ENCODE data around the gene IGSF21. TPM values are rescaled to one million over a fixed set of nuclear protein-coding genes. Genes with fewer than 3 reads are reported as not detected.

The IGSF21 gene
- total RNA-seq: 2.6 TPM
- long read RNA-seq: 0 reads

DNA sequence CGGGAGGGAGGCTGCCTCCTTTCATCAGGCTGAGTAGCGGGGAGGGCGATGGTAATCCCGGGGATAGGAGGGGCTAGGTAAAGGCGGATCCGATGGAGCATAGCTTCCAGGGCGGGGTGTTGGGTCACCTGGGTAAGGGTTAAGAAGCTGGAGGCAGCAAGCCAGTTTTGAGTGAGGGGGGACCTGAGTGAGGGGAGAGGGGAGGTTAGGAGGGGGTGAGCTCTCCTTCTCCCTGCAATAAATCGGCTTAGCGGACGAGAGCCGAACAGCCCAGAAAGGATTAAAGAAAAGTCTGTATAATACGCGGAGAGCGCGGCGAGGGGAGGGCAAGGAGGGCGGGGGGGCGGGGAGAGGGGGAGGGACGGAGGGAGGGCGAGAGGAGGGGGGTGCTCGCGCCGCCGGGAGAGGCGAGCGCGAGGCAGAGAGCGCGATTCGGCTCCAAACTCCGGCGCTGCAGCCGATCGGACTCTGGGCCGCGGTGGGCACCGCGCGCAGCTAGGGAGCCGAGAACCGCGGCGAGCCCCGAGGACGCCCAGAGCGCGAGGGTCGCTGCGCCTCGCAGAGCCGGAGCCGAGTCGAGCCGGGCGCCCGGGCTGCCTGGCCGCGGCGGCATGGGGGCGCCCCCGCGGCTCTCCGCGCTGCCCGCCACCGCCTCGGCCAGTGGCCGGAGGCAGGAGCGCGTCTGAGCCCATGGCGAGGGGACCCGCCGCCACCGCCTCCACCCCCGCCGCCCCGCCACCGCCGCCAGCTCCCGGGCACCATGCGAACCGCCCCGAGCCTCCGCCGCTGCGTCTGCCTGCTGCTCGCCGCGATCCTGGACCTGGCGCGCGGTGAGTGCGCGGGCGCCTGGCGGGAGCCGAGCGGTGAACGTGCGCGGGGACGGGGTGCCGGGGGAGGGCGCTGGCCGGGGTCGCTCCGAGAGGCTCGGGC lies at the start of gene IGSF21:
IGSF21 (plus strand) TSS at position 430 of the 930 bp plus-strand sequence; CDS start at position 761, 331 bp downstream.
- no peak for DNase-seq (ENCODE audit: low spot score)

DNA sequence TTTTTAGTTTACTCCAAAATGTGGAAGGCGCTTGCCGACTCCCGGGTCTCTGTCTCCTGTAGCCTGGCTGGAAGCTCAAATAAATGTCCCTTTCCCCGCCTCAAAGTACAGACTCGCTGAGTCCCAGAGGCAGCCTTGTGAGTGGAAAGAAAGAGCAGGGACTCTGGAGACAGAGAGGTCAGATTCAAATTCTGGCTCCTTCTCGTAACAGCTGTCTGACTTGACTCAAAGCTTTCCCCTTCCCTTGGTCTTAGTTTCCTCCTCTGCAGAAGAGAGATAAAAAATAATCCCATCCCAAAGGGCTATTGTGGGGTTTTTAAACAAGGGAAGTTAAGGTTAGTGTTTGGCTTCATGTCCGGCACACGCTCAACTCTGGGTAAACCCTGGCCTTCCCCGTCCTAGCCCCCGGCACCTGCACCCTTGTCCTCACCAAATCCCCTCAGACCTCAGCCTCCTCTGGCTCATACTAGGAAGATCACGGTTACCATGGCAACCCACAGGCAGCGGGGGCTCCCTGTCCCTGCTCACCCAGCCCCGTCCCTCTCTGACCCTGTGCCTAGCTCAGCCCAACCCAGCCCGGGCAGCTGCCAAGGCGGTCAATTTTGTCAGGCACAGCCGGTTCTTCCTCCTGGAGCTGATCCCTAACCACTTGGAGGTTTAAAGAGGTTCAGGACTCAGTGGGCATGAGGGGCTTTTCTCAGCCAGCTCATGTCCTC lies 49.2 kb upstream of the IGSF21 start:
- no peak for DNase-seq (ENCODE audit: low spot score)

DNA sequence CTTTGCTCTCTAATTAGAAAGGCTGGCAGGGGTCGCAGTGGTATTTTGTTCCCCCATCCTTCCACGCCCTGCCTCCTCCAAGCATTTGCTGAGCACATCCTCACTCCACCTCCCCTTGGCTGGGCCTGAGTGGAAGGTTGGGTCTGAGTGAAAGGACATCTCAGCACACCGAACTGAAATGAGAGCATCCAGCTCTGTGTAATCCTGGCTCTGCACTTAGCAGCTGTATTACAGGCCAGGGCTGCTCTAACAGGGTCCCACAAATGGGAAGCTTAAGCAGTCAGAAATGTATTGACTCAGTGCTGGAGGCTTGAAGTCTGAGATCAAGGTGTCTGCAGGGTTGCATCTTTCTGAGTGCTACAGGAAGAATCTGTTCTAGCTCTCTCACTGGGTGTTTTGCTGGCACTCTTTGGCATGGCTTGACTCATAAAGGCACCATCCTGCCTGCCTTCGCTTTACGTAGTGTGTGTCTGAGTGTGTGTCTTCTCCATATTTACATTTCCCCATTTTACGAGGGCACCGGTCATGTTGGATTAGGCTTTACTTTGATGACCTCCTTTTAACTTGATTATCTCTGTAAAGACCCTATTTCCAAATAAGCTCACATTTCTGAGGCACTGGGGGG lies 48.5 kb upstream of the IGSF21 start:
- no peak for DNase-seq (ENCODE audit: low spot score)

DNA sequence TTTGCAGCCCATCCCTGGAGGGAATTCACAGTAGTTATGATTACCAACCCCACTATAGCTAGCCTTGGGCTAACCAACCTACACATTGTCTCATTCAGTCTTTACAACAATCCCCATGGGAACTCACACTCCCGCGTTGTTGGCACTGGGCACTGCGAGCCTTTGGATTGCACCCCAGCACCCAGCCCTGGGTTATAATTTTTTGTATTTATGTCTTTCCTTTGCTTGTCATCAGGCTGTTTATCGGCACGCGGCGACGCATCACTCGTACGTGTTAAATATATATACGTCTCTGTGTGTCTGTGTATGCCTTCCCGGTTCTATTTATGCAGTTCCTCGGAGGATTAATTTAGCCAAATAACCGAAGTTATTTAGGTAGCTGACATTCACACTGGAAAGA lies 47.2 kb upstream of the IGSF21 start:
- no peak for DNase-seq (ENCODE audit: low spot score)

- no peak for DNase-seq (ENCODE audit: low spot score)
Measured at GRCh38 chr1:18062185-18062584, 45.4 kb upstream of the IGSF21 start.

GRCh38 chr1:18064534-18064933 lies 43.1 kb upstream of the IGSF21 start:
- no peak for DNase-seq (ENCODE audit: low spot score)

DNA sequence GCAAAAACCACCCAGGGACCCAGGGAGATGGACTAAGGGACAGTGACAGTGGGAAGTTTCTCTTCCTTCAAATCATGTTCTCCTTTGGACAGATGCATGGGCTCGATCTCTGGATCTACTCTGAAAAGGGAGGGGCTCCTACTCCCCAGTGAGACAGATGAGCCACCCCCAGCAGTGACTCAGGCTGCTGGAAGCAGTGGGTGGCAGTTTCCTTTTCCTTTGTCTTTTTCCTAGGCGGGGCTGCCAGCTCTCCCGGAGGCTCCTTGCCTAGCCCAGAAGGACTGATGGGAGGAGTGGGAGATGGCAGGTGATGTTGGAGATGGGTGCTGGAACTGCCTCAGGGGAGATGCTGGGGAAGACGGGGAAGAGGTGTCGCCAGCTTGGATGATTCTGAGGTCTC lies 41.0 kb upstream of the IGSF21 start:
- no peak for DNase-seq (ENCODE audit: low spot score)

GRCh38 chr1:18069903-18070302 lies 37.7 kb upstream of the IGSF21 start:
- DNase-seq (ENCODE audit: low spot score): no peak

DNA sequence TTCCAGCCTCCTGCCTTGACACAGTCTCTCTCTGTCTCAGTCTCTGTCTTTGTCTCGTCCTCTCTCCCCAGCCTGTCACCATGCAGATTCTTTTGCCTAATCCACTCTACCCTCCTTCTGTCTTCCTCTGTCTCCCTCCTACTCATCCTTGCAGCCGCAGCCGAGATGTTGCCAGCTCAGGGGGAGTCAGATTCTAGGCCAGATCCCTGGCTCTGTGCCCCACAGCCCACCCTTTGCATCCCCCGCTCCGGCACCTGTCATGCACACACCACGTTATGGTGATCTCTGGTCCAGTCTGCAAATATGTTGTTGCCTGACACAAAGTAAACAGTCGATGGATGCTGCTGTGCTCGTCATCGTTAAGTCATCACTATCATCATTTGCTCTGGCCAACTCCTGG lies 35.5 kb upstream of the IGSF21 start:
- DNase-seq (ENCODE audit: low spot score): no peak

DNA sequence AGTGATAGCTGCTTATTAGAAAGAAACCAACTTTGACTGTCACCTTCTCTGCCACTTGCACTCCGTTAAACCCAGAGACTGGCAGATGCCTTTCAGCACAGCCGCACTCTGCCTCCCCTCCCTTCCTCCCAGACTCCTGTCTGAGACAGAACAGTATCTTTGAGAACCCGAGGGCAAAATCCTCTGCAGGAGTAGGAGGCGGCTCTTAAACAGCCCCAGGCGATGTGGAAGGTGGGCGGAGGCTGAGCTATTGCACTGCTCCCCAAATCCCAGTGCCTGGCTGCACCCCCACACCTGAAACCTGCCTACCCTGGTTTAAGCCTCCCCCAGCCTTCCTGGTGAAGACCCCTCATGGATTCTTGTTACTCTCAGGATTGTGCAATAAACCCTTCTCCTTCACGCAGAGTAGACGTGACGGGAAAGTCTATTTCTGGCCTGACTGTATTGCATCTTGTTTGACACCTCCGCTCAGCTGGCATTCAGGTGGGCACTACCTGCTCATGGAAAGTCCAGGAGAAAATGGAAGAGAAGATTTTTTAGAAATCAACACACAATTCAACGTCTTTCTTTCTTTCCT lies 34.4 kb upstream of the IGSF21 start:
- no peak for DNase-seq (ENCODE audit: low spot score)

GRCh38 chr1:18077657-18078215 lies 29.9 kb upstream of the IGSF21 start:
- DNase-seq (ENCODE audit: low spot score): no peak

- no peak for DNase-seq (ENCODE audit: low spot score)
Measured at GRCh38 chr1:18079941-18080735, 27.5 kb upstream of the IGSF21 start.

GRCh38 chr1:18085387-18086074 lies 22.1 kb upstream of the IGSF21 start:
- no peak for DNase-seq (ENCODE audit: low spot score)

DNA sequence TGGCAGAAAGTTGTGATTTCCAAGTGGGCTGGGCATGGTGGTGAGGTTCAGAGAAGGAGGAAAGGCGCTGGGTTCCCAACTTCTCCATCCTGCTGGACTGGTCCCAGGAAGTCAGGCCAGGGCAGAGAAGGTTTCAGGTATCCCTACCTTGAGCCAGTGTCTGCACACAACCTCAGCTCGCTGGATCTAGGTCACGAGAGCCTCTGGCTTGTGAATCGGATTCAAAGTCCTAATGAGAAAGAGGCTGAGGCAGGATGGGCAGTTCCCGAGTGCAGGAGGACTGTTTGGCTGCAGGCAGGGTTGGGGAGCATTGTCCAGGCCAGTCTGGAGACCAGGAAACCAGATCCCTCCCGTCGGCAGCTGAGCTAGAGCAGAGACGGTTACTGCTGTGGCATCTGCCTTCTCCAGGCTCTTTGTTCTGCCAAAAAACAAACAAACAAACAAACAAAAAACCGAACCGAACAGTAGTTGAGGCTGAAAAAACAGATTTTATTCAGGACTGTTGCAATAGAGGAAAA lies 19.5 kb upstream of the IGSF21 start:
- no peak for DNase-seq (ENCODE audit: low spot score)

DNA sequence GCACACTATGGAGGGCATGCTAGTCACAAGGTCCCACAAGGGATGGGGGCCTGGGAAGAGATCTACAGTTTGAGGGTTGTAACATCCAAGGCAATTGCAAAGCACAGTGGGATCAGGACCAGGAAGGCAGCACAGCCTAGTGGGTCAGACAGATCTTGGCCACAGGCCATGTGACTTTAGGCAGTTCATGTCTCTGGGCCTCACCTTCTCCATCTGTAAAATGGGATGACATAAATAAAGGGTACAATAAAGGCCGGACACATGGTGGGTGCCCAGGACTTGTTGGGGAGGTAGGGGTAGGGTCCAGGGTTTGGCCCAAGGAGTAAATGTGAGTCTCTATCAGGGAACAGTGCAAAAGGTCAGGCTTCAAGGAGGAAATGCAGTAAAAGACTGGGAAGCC lies 18.1 kb upstream of the IGSF21 start:
- DNase-seq (ENCODE audit: low spot score): no peak

- no peak for DNase-seq (ENCODE audit: low spot score)
Measured at GRCh38 chr1:18090636-18091035, 17.0 kb upstream of the IGSF21 start.

- DNase-seq (ENCODE audit: low spot score): no peak
Measured at GRCh38 chr1:18091660-18092446, 15.7 kb upstream of the IGSF21 start.

DNA sequence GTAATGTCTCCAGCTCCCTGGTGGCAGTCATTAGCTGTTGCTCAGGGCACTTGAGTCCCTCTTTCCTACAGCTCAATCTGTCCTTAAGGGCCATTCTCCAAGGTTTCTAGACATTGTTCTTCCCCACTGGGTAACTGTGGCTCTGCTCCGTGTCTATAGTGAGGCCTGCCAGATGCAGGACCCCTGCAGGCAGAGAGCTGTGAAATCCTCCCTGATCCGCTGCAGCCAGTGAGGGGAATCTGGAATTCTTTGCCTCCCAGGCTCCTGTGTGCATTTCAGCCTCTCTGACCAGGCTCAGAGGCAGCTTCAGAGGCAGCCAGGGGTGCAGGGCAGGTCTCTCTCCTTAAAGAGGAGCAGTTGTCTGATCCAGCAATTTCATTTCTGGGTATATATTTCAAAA lies 14.4 kb upstream of the IGSF21 start:
- no peak for DNase-seq (ENCODE audit: low spot score)

DNA sequence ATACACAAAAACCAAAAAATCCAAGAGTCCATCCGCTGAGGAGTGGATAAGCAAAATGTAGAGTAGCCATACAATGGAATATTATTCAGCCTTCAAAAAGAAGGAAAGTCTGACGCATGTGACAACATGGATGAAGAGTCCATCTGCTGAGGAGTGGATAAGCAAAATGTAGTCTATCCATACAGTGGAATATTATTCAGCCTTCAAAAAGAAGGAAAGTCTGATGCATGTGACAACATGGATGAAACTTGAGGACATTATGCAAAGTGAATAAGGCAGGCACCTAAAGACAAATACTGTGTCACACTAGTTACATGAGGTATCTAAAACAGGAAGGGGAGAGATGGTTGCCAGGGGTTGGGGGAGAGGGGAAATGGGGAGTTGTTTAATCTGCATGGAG lies 14.0 kb upstream of the IGSF21 start:
- no peak for DNase-seq (ENCODE audit: low spot score)

Data from mesenteric fat pad (tissue), 1 donor.